Kidney (tissue), 14 donors: ENCODE measurements around the gene MSI2. TPM values are rescaled to one million over a fixed set of nuclear protein-coding genes. Genes with fewer than 3 reads are reported as not detected.

Experiments used
- DNase-seq, 5 donors: peaks; one replicate each; pipeline ENCODE4 v3.0.0-alpha.2; 2013 to 2020
- FAIRE-seq: peaks from 2 replicates; lab custom pipeline; 2012; peaks lifted over from hg19 to GRCh38; lab: Jason Lieb, UNC
- H3K27ac ChIP-seq, 2 donors: one replicate each; pipeline ENCODE4 v1.7.0; 2013; ENCODE audit warnings: low read depth in 2 of 2, low read length in 2 of 2, inconsistent platforms in 1 of 2
- H3K27me3 ChIP-seq: one replicate; pipeline ENCODE4 v1.7.1; 2013; ENCODE audit warnings: low read length, inconsistent platforms; ENCODE audit not compliant: control insufficient read depth, insufficient read depth
- H3K36me3 ChIP-seq, 3 donors: one replicate each; pipeline versions ENCODE4 v1.7.0 to v1.7.1; 2013; ENCODE audit warnings: low read length in 3 of 3, control low read depth in 1 of 3, inconsistent platforms in 1 of 3; ENCODE audit not compliant: insufficient read depth in 3 of 3, control insufficient read depth in 2 of 3
- H3K4me1 ChIP-seq, 3 donors: one replicate each; pipeline versions ENCODE4 v1.7.0 to v1.7.1; 2013; ENCODE audit warnings: low read length in 3 of 3, inconsistent platforms in 1 of 3, low read depth in 1 of 3; ENCODE audit not compliant: control insufficient read depth in 2 of 3, insufficient read depth in 2 of 3
- H3K4me3 ChIP-seq, 3 donors: one replicate each; pipeline versions ENCODE4 v1.7.0 to v1.8.1; 2013; ENCODE audit warnings: low read length in 3 of 3, control low read depth in 1 of 3, inconsistent platforms in 1 of 3
- H3K9ac ChIP-seq, 3 donors: one replicate each; pipeline versions ENCODE4 v1.7.0 to v1.7.1; 2013; ENCODE audit warnings: low read length in 3 of 3, control low read depth in 1 of 3, inconsistent platforms in 1 of 3
- H3K9me3 ChIP-seq, 3 donors: one replicate each; pipeline versions ENCODE4 v1.7.0 to v1.7.1; 2013; ENCODE audit warnings: low read length in 3 of 3, control low read depth in 1 of 3, inconsistent platforms in 1 of 3; ENCODE audit not compliant: control insufficient read depth in 2 of 3, insufficient read depth in 1 of 3
- intact Hi-C: fragments of 100-400 bp; cut with DNase I; formaldehyde crosslinking; loops from one replicate; pipeline ENCODE4 v1.11.1; 2022
- polyA plus RNA-seq: library from polyadenylated mRNA; stranded (reverse); fragments of 350-450 nt; fragmentation: Illumina TruSeq; extraction: RNeasy Lipid Tissue Mini Kit (QIAGEN cat#74804); gene quantifications from one replicate; pipeline ENCODE4 v1.2.3, GENCODE V29; 2014; ENCODE audit warnings: low read depth, low replicate concordance; ENCODE audit not compliant: insufficient read depth
- total RNA-seq: library from RNA; stranded (reverse); fragmentation: NEBNext Ultra II Directional; extraction: Animal tissue kit (Norgen Biotek cat#: 25700); gene quantifications from one replicate; pipeline ENCODE4 v1.2.1, GENCODE V29; 2021
- TF ChIP-seq, protein P1 (sequence below): IDR thresholded peaks from 3 replicates; pipeline ENCODE4 v1.5.1; 2012; ENCODE audit warnings: mild to moderate bottlenecking, moderate library complexity, borderline replicate concordance; ENCODE audit not compliant: insufficient read depth; ENCODE audit errors: extremely low read depth
- donor health status: control.
- donor health status: control.
- donor health status: control.
- donor health status: control.
- donor health status: control.
- donor health status: DM: yes; HTN: yes; CAD: no.
- donor health status: Normal renal cell carcinoma (clear cell type).

MSI2 gene
- total and polyA plus RNA-seq, 2 donors from 2014 or later, result 69.2 to 151 TPM

DNA sequence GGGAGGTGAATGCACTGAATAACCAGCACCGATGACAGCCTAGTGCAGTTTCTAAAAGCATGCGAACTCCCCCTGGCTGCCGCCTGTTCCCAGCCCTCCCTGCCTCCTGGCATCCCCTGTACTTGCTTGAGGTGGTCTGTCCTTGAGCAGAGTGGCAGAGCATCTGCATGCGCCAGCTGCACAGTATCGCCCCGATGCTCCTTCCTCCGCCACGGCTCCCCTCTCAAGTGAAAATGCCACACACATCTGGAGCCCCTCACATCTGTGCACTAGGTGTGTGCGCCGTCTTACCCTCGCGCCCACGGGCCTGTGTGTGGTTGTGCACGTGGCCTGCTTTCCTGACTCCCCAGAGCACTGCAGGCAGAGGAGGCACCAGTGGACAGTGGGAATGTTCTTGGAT, 376.9 kb downstream of the MSI2 start:
- TF ChIP-seq, protein P1, sequence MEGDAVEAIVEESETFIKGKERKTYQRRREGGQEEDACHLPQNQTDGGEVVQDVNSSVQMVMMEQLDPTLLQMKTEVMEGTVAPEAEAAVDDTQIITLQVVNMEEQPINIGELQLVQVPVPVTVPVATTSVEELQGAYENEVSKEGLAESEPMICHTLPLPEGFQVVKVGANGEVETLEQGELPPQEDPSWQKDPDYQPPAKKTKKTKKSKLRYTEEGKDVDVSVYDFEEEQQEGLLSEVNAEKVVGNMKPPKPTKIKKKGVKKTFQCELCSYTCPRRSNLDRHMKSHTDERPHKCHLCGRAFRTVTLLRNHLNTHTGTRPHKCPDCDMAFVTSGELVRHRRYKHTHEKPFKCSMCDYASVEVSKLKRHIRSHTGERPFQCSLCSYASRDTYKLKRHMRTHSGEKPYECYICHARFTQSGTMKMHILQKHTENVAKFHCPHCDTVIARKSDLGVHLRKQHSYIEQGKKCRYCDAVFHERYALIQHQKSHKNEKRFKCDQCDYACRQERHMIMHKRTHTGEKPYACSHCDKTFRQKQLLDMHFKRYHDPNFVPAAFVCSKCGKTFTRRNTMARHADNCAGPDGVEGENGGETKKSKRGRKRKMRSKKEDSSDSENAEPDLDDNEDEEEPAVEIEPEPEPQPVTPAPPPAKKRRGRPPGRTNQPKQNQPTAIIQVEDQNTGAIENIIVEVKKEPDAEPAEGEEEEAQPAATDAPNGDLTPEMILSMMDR, result no peak
- H3K4me3 ChIP-seq, result no peak overlapping the region
- no peaks in the 10 kb centered on the region for H3K27me3 ChIP-seq
- no peak for DNase-seq
- intact Hi-C loops, result no loop called here
- H3K4me1 ChIP-seq, result no peaks in the 10 kb centered on the region
- no peak overlapping the region for H3K9ac ChIP-seq
- no peak overlapping the region for H3K27ac ChIP-seq
- H3K36me3 ChIP-seq, result peaks cover 0 to 15% (median 2%) of the 10 kb centered on the region in 3 donors
- H3K9me3 ChIP-seq, result no peaks in the 10 kb centered on the region
- FAIRE-seq, result no peak

DNA sequence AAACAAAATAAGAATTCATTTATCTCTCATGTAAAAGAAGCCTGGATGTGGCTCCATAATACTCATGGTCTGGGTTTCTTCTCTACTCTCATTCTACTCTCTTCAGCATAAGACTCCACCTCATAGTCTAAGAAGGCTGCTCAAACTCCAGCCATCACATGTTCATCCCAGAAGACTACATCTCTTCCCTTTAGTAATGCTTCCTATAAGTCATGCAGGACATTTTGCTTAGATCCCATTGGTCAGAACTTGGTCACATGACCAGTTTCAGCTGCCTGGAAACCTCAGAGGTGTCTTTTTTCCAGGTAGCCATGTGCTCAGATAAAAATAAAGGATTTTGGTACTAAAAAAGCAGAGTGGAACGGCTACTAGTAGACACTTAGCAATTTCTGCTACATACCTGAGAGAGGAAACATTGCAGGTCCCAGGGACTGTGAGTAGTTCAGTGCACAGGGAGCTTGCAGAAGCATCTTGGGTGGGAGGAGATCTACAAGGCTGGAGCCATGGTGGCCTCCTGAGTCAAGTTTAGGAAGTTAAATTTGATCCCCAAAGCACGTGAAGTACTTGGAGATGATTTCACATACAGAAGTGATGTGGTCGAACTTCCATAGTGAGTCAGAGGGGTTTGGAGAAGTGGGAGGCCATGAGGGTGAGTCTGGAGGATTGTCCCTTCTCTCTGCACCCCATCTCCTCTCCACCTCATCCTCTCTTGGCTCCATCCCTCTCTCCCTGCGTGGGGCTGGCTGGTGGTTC, 378.6 kb downstream of the MSI2 start:
- Histone ChIP-seq H3K9ac (no peak overlapping the region), H3K4me3 (no peak overlapping the region), H3K27me3 (no peaks in the 10 kb centered on the region), H3K36me3 (peaks cover 0 to 15% (median 2%) of the 10 kb centered on the region in 3 donors), H3K27ac (no peak overlapping the region), H3K4me1 (no peaks in the 10 kb centered on the region), H3K9me3 (no peaks in the 10 kb centered on the region)
- TF ChIP-seq, protein P1, result no peak
- FAIRE-seq, result no peak
- intact Hi-C loops, result no loop called here
- DNase-seq, result no peak

DNA sequence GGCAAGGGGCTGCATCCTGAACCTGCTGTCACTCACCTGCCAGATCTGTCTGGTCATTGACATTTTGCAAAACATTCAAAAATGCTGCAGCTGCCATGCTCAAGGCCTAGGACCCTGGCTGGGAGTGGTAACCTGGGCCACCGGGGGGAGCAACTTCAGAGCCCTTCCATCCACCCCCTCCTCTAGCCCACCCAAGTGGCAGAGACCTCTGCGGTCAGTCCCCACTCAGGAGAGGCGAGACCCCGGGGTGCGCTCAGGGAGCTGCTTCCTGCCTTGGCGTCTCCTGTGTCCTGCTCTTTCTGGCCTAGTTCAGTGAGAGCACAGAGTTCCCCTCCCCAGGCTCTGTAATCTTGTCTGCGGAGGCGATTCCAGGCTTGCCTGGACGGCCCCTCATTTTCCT, 380.0 kb downstream of the MSI2 start:
- TF ChIP-seq, protein P1, result no peak

More for the DNA sequence above, 380.0 kb downstream of the MSI2 start:
- H3K4me1 ChIP-seq, result no peaks in the 10 kb centered on the region
- no peak overlapping the region for H3K9ac ChIP-seq
- no peak for FAIRE-seq
- H3K36me3 ChIP-seq, result peaks cover 0 to 13% (median 2%) of the 10 kb centered on the region in 3 donors
- no peak for DNase-seq
- no peak overlapping the region for H3K27ac ChIP-seq
- no peaks in the 10 kb centered on the region for H3K27me3 ChIP-seq
- H3K4me3 ChIP-seq, result no peak overlapping the region
- intact Hi-C loops, result no loop called here
- no peaks in the 10 kb centered on the region for H3K9me3 ChIP-seq
